Measurements from ENCODE around the gene C1orf50.

DNA sequence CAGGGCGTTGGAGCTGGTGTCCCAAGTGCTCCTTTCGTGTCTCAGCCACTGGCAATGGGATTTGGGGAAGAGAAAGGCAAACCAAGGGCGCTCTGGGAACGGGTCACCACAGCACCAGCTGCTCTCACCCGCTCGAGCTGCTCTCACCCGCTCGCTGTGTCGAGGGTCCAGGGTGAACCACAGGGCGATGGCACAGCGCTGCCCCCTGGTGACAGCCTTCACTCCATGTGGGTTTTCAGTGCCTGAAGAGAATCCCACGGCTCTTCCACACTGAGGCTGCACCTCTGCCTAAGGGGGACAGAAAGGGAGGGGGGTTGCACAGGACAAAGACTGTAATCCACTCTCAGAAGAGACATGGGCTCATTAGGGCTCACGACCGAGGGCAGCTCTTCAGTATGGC lies 19.9 kb upstream of the C1orf50 start:
- TF ChIP-seq, protein P1, sequence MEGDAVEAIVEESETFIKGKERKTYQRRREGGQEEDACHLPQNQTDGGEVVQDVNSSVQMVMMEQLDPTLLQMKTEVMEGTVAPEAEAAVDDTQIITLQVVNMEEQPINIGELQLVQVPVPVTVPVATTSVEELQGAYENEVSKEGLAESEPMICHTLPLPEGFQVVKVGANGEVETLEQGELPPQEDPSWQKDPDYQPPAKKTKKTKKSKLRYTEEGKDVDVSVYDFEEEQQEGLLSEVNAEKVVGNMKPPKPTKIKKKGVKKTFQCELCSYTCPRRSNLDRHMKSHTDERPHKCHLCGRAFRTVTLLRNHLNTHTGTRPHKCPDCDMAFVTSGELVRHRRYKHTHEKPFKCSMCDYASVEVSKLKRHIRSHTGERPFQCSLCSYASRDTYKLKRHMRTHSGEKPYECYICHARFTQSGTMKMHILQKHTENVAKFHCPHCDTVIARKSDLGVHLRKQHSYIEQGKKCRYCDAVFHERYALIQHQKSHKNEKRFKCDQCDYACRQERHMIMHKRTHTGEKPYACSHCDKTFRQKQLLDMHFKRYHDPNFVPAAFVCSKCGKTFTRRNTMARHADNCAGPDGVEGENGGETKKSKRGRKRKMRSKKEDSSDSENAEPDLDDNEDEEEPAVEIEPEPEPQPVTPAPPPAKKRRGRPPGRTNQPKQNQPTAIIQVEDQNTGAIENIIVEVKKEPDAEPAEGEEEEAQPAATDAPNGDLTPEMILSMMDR (IDR thresholded peaks at IDR 0.05) = peak; percentile 76
- TF ChIP-seq ZFX (IDR thresholded peaks at IDR 0.05; ENCODE audit: borderline replicate concordance) = no peak

Measured in 22Rv1 (cell line).